WTC11 (cell line): Measurements from ENCODE around the gene CGB2. TPM values are rescaled to one million over a fixed set of nuclear protein-coding genes. Genes with fewer than 3 reads are reported as not detected.
"Not testable (repeated sequence)": the region's sequence is repeated elsewhere in the genome, so short reads cannot be mapped to it uniquely, and the experiment has no call there.

Source experiments
- ATAC-seq: fragments of 200-7000 bp; cut with Tn5 transposase; 2 replicates; pipeline ENCODE4 v1.10.0; 2021; ENCODE audit warnings: mild to moderate bottlenecking, moderate library complexity
- CTCF ChIA-PET: fragments of 300-600 bp; sonication (Branson Sonifier 250); formaldehyde crosslinking; loops from one replicate; lab custom pipeline; 2021; ENCODE audit warnings: antibody characterized with exemption; lab: Charles Lee
- POLR2A ChIA-PET: fragments of 350-600 bp; sonication (Branson Sonifier 250); formaldehyde crosslinking; loops from one replicate; lab custom pipeline; 2021; ENCODE audit warnings: antibody characterized with exemption; lab: Charles Lee
- DNase-seq: peaks from one replicate; pipeline ENCODE4 v3.0.0; 2021; ENCODE audit warnings: low spot score
- H3K27ac Mint-ChIP-seq: 2 replicates; pipeline ENCODE4 v1.8.0; 2021; ENCODE audit warnings: mixed read lengths
- H3K27me3 Mint-ChIP-seq: 2 replicates; pipeline ENCODE4 v1.8.0; 2021; ENCODE audit warnings: low read depth, mild to moderate bottlenecking, moderate library complexity, mixed read lengths
- H3K36me3 Mint-ChIP-seq: 2 replicates; pipeline ENCODE4 v1.8.0; 2021; ENCODE audit warnings: mixed read lengths
- H3K4me1 Mint-ChIP-seq: 2 replicates; pipeline ENCODE4 v1.8.0; 2022; ENCODE audit warnings: mixed read lengths
- H3K4me3 Mint-ChIP-seq: 2 replicates; pipeline ENCODE4 v1.8.0; 2021; ENCODE audit warnings: mild to moderate bottlenecking, moderate library complexity, mixed read lengths
- H3K9me3 Mint-ChIP-seq: 2 replicates; pipeline ENCODE4 v1.8.0; 2021; ENCODE audit warnings: mixed read lengths
- CDX4 ChIP-seq: fragments of 250-450 bp; sonication (Bioruptor Pico); IDR thresholded peaks from 2 replicates; pipeline ENCODE4 v1.9.0; 2021; ENCODE audit warnings: moderate library complexity, mild to moderate bottlenecking, inconsistent platforms, borderline replicate concordance
- CREM ChIP-seq: sonication (generic); formaldehyde crosslinking; IDR thresholded peaks from 2 replicates; pipeline ENCODE4 v1.8.1; 2022; ENCODE audit warnings: mild to moderate bottlenecking, missing genetic modification reagents, moderate library complexity
- ELF4 ChIP-seq: sonication (generic); formaldehyde crosslinking; IDR thresholded peaks from 2 replicates; pipeline ENCODE4 v1.8.1; 2022; ENCODE audit warnings: low read depth, mild to moderate bottlenecking, moderate library complexity, missing genetic modification reagents
- ETV6 ChIP-seq: sonication (generic); formaldehyde crosslinking; IDR thresholded peaks from 2 replicates; pipeline ENCODE4 v1.8.1; 2022; ENCODE audit warnings: mild to moderate bottlenecking, missing genetic modification reagents
- MYBL2 ChIP-seq: sonication (generic); formaldehyde crosslinking; IDR thresholded peaks from 2 replicates; pipeline ENCODE4 v1.8.1; 2023; ENCODE audit warnings: mild to moderate bottlenecking, moderate library complexity, missing genetic modification reagents
- NFATC4 ChIP-seq: fragments of 250-450 bp; sonication (Bioruptor Pico); IDR thresholded peaks from 2 replicates; pipeline ENCODE4 v1.9.0; 2021; ENCODE audit warnings: mild to moderate bottlenecking
- NFYB ChIP-seq: sonication (generic); formaldehyde crosslinking; conservative IDR thresholded peaks from 2 replicates; pipeline ENCODE4 v1.8.0; 2022; ENCODE audit warnings: low read depth, missing genetic modification reagents
- RORB ChIP-seq: fragments of 250-450 bp; sonication (Bioruptor Pico); IDR thresholded peaks from 2 replicates; pipeline ENCODE4 v1.9.0; 2021; ENCODE audit warnings: mild to moderate bottlenecking
- SP1 ChIP-seq: sonication (generic); formaldehyde crosslinking; conservative IDR thresholded peaks from 2 replicates; pipeline ENCODE4 v1.8.1; 2022; ENCODE audit warnings: missing genetic modification reagents
- ZNF138 ChIP-seq: sonication (generic); formaldehyde crosslinking; conservative IDR thresholded peaks from 2 replicates; pipeline ENCODE4 v1.8.1; 2022; ENCODE audit warnings: mild to moderate bottlenecking, moderate library complexity, missing genetic modification reagents
- ZNF423 ChIP-seq: fragments of 250-450 bp; sonication (Bioruptor Pico); IDR thresholded peaks from 2 replicates; pipeline ENCODE4 v2.1.2; 2022; ENCODE audit warnings: mild to moderate bottlenecking, moderate library complexity
- total RNA-seq: library from RNA; stranded (reverse); gene quantifications from 3 replicates; pipeline ENCODE4 v1.2.3, GENCODE V29; 2021
- TF ChIP-seq, protein P1 (sequence below): sonication (generic); formaldehyde crosslinking; conservative IDR thresholded peaks from 2 replicates; pipeline ENCODE4 v1.8.1; 2023; ENCODE audit warnings: mild to moderate bottlenecking, low read depth, missing genetic modification reagents, moderate library complexity
- TF ChIP-seq, protein P2 (sequence below): sonication (generic); formaldehyde crosslinking; IDR thresholded peaks from 2 replicates; pipeline ENCODE4 v1.8.0; 2022; ENCODE audit warnings: mild to moderate bottlenecking, missing genetic modification reagents
- TF ChIP-seq, protein P3 (sequence below): fragments of 200-600 bp; IDR thresholded peaks from 2 replicates; pipeline ENCODE4 v1.8.0; 2022; ENCODE audit warnings: antibody characterized with exemption

Gene CGB2
- total RNA-seq, 1 experiment from 2014 or later, result not detected

DNA sequence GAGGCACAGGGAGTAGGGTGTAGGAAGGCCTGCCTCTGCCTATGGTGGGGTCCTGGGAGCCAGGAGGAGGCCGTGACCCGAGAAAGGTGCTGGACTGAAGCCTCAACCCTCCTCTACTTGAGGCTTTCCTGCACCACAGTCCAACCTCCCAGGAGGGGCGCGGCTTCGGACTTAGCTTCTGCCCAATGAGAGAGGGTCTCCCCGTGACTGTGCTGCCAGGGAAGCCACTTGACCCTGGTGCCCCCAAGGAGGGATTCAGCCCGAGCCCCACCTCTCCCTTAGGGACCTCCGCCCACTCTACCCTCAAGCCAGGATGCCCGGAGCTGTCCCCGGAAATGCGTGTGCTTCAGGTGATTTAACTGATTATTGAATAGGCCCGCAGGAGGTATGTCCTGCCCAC, 17.3 kb downstream of the CGB2 start, which contains the start of gene CGB8:
Gene CGB8, minus strand, starts transcription at position 101 of the 400 bp plus-strand sequence. CDS start 372 bp downstream, outside the sequence.
- H3K9me3 Mint-ChIP-seq, CTCF ChIA-PET, DNase-seq, H3K4me3 Mint-ChIP-seq, ATAC-seq, POLR2A ChIA-PET, H3K4me1 Mint-ChIP-seq, H3K27ac Mint-ChIP-seq, H3K36me3 Mint-ChIP-seq: not testable (repeated sequence)
- H3K27me3 Mint-ChIP-seq, result peaks cover 23% of the 10 kb centered on the region

- H3K27ac Mint-ChIP-seq, H3K4me1 Mint-ChIP-seq, CTCF ChIA-PET, H3K36me3 Mint-ChIP-seq, H3K9me3 Mint-ChIP-seq, H3K4me3 Mint-ChIP-seq, POLR2A ChIA-PET, ATAC-seq, DNase-seq: not testable (repeated sequence)
- H3K27me3 Mint-ChIP-seq, result peaks cover 27% of the 10 kb centered on the region
These were observed 18.1 kb downstream of the CGB2 start for GRCh38 chr19:49049834-49050233.

- H3K4me1 Mint-ChIP-seq, POLR2A ChIA-PET, H3K4me3 Mint-ChIP-seq, H3K27ac Mint-ChIP-seq, ATAC-seq, DNase-seq, H3K36me3 Mint-ChIP-seq, CTCF ChIA-PET, H3K9me3 Mint-ChIP-seq: not testable (repeated sequence)
- peaks cover 30% of the 10 kb centered on the region for H3K27me3 Mint-ChIP-seq
These were observed 18.8 kb downstream of the CGB2 start for GRCh38 chr19:49050376-49051033.

DNA sequence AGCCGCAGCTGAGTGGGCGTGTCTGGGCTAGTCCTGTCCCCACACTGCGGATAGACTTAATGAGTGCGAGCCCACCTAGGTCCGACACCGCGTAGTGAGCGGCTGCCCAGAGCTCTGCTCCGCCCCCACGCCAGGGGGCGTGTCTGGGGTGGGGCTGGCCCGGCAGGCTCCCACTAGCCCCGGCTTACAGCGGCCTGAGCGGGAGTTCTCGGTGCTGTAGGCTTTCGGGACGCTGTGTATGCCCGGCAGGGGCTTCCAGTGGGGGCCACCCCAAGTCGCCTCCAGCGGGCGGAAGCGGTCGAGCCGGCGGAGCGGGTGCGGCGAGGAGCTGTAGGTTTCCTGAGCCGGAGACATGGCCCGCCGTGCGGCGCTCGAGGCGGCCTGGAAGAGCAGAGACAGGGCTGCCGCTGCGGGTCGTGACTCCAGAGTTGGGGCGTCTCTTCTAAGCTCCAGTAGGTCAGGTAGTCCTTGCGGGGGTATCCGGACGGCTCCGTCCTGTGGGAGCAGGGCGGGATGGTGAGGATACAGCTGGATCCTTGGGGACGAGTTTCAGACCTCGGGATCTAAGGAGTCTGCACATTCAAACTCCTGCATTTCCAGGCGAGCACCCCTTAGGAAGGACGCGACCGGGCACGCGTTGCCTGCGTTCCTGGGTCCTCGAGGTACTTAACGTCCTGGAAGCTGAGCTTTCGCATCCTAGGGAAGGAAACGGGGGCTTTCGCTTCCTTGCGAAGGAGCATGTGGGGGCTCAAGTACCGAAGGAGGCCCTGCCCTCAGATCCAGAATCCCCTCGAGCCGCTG, 24.6 kb downstream of the CGB2 start:
- H3K4me3 Mint-ChIP-seq, result peak overlapping the region; percentile 71
- no peak for TF ChIP-seq RORB (CRISPR knock-in tag)
- TF ChIP-seq NFATC4, result no peak
- TF ChIP-seq, protein P1, sequence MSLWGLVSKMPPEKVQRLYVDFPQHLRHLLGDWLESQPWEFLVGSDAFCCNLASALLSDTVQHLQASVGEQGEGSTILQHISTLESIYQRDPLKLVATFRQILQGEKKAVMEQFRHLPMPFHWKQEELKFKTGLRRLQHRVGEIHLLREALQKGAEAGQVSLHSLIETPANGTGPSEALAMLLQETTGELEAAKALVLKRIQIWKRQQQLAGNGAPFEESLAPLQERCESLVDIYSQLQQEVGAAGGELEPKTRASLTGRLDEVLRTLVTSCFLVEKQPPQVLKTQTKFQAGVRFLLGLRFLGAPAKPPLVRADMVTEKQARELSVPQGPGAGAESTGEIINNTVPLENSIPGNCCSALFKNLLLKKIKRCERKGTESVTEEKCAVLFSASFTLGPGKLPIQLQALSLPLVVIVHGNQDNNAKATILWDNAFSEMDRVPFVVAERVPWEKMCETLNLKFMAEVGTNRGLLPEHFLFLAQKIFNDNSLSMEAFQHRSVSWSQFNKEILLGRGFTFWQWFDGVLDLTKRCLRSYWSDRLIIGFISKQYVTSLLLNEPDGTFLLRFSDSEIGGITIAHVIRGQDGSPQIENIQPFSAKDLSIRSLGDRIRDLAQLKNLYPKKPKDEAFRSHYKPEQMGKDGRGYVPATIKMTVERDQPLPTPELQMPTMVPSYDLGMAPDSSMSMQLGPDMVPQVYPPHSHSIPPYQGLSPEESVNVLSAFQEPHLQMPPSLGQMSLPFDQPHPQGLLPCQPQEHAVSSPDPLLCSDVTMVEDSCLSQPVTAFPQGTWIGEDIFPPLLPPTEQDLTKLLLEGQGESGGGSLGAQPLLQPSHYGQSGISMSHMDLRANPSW (CRISPR knock-in tag), result no peak
- TF ChIP-seq, protein P2, sequence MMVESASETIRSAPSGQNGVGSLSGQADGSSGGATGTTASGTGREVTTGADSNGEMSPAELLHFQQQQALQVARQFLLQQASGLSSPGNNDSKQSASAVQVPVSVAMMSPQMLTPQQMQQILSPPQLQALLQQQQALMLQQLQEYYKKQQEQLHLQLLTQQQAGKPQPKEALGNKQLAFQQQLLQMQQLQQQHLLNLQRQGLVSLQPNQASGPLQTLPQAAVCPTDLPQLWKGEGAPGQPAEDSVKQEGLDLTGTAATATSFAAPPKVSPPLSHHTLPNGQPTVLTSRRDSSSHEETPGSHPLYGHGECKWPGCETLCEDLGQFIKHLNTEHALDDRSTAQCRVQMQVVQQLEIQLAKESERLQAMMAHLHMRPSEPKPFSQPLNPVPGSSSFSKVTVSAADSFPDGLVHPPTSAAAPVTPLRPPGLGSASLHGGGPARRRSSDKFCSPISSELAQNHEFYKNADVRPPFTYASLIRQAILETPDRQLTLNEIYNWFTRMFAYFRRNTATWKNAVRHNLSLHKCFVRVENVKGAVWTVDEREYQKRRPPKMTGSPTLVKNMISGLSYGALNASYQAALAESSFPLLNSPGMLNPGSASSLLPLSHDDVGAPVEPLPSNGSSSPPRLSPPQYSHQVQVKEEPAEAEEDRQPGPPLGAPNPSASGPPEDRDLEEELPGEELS, result 0 out of 2 replicates have a peak, but pooled peaks have one; percentile 47
- no peak; the same call in 1 of the 2 replicates for TF ChIP-seq ZNF423 (CRISPR knock-in tag)
- peak; percentile 54; the same call in 1 of the 2 replicates for TF ChIP-seq ETV6 (CRISPR knock-in tag)
- no peak for TF ChIP-seq CDX4 (CRISPR knock-in tag)
- TF ChIP-seq SP1 (CRISPR knock-in tag), result peak; percentile 81
- TF ChIP-seq NFYB (CRISPR knock-in tag), result no peak
- TF ChIP-seq ZNF138 (CRISPR knock-in tag), result no peak
- peak; percentile 16; the same call in 1 of the 2 replicates for TF ChIP-seq MYBL2
- no peak for TF ChIP-seq ELF4
- TF ChIP-seq CREM (CRISPR knock-in tag), result no peak
- TF ChIP-seq, protein P3, sequence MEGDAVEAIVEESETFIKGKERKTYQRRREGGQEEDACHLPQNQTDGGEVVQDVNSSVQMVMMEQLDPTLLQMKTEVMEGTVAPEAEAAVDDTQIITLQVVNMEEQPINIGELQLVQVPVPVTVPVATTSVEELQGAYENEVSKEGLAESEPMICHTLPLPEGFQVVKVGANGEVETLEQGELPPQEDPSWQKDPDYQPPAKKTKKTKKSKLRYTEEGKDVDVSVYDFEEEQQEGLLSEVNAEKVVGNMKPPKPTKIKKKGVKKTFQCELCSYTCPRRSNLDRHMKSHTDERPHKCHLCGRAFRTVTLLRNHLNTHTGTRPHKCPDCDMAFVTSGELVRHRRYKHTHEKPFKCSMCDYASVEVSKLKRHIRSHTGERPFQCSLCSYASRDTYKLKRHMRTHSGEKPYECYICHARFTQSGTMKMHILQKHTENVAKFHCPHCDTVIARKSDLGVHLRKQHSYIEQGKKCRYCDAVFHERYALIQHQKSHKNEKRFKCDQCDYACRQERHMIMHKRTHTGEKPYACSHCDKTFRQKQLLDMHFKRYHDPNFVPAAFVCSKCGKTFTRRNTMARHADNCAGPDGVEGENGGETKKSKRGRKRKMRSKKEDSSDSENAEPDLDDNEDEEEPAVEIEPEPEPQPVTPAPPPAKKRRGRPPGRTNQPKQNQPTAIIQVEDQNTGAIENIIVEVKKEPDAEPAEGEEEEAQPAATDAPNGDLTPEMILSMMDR, result peak; percentile 19; the same call in 1 of the 2 replicates
- peaks cover 76% of the 10 kb centered on the region for H3K27me3 Mint-ChIP-seq
- ATAC-seq, result peak; percentile 82
- CTCF ChIA-PET, result interaction anchor here (0.5 to 3.5 kb wide), 27 partner anchors 9 to 278 kb away, joined by 3 to 33 read pairs (median 4); partner anchors contain the start of genes CGB2, GYS1, HSD17B14 and KCNA7
- H3K4me1 Mint-ChIP-seq, result peaks cover 14% of the 10 kb centered on the region
- no peaks in the 10 kb centered on the region for H3K9me3 Mint-ChIP-seq
- peak; percentile 76 for DNase-seq
- no peaks in the 10 kb centered on the region for H3K36me3 Mint-ChIP-seq
- POLR2A ChIA-PET, result interaction anchor here (0.6 to 0.7 kb wide), 3 partner anchors 74 to 209 kb away, joined by 4 to 5 read pairs (median 4); no protein-coding TSS in a partner anchor
- no peak overlapping the region for H3K27ac Mint-ChIP-seq

GRCh38 chr19:49056902-49057596, 25.4 kb downstream of the CGB2 start:
- not testable (repeated sequence) for ATAC-seq

More at GRCh38 chr19:49056902-49057596, 25.4 kb downstream of the CGB2 start:
- not testable (repeated sequence) for H3K9me3 Mint-ChIP-seq, H3K36me3 Mint-ChIP-seq, DNase-seq, H3K27ac Mint-ChIP-seq
- peak overlapping the region; percentile 71 for H3K4me3 Mint-ChIP-seq
- peaks cover 77% of the 10 kb centered on the region for H3K27me3 Mint-ChIP-seq
- POLR2A ChIA-PET, result interaction anchor here (0.6 to 1.2 kb wide), 4 partner anchors 10 to 208 kb away, joined by 3 to 5 read pairs (median 4); no protein-coding TSS in a partner anchor
- H3K4me1 Mint-ChIP-seq, result peaks cover 14% of the 10 kb centered on the region
- CTCF ChIA-PET, result interaction anchor here (0.6 to 3.5 kb wide), 28 partner anchors 8 to 489 kb away, joined by 3 to 33 read pairs (median 4); partner anchors contain the start of genes CGB2, GYS1, HSD17B14 and KCNA7
